Activated CD4-positive, alpha-beta memory T cell treated with anti-CD3 and anti-CD28 coated beads, Interleukin-2, amount 10 ng/mL, durations not matched to agents 7 days and 5 days (primary cell): ENCODE data around the gene FOXC2. TPM values are rescaled to one million over a fixed set of nuclear protein-coding genes. Genes with fewer than 3 reads are reported as not detected.

Experiments
- CTCF ChIA-PET: fragments of 350-600 bp; sonication (Branson Sonifier 250); formaldehyde crosslinking; loops from one replicate; lab custom pipeline; 2021; ENCODE audit warnings: antibody characterized with exemption, inconsistent platforms; lab: Charles Lee
- POLR2A ChIA-PET: fragments of 350-600 bp; sonication (Branson Sonifier 250); formaldehyde crosslinking; loops from one replicate; lab custom pipeline; 2021; ENCODE audit warnings: antibody characterized with exemption; lab: Charles Lee
- DNase-seq: peaks from one replicate; pipeline ENCODE4 v3.0.0-alpha.2; 2020
- H3K27ac Mint-ChIP-seq: one replicate; pipeline ENCODE4 v1.8.0; 2021; ENCODE audit warnings: mild to moderate bottlenecking, mixed read lengths
- H3K27me3 Mint-ChIP-seq: one replicate; pipeline ENCODE4 v1.8.0; 2021; ENCODE audit warnings: mixed read lengths
- H3K36me3 Mint-ChIP-seq: one replicate; pipeline ENCODE4 v1.8.0; 2021; ENCODE audit warnings: low read depth, mixed read lengths
- H3K4me1 Mint-ChIP-seq: one replicate; pipeline ENCODE4 v1.8.0; 2021; ENCODE audit warnings: mixed read lengths
- H3K4me3 Mint-ChIP-seq: one replicate; pipeline ENCODE4 v1.8.0; 2021; ENCODE audit warnings: mild to moderate bottlenecking, mixed read lengths
- H3K9me3 Mint-ChIP-seq: one replicate; pipeline ENCODE4 v1.8.0; 2021; ENCODE audit warnings: mixed read lengths
- total RNA-seq, 2 experiments: library from RNA; stranded (reverse); gene quantifications; one replicate each; pipeline ENCODE4 v1.2.3, GENCODE V29; 2021

The FOXC2 gene
- total RNA-seq, 2 experiments from 2014 or later: not detected

GRCh38 chr16:86614699-86615098 is 48.1 kb downstream of the FOXC2 start:
- POLR2A ChIA-PET: no interaction called here
- Mint-ChIP-seq H3K27me3 (peaks cover 4% of the 10 kb centered on the region), H3K4me1 (no peaks in the 10 kb centered on the region), H3K4me3 (no peak overlapping the region), H3K36me3 (no peaks in the 10 kb centered on the region), H3K9me3 (no peaks in the 10 kb centered on the region), H3K27ac (no peak overlapping the region)
- DNase-seq: no peak
- CTCF ChIA-PET: no interaction called here

DNA sequence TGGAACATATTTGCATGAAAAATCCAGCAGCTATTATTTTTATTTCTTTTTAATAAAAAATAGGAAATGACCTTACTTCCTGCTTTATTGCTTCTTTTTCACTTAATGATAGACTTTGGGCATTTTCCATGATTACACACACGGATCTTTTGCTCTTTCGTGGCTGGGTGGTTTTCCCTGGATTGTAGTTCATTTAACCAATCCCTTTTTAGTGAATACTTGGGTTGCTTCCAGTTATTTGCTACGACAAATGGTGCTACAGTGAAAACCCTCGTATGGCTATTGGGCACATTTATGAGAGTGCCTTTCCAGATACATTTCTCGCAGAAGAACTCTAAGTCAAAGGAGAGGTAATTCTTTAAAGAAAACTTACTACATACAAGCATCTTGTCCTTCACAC is 50.3 kb downstream of the FOXC2 start:
- peaks cover 6% of the 10 kb centered on the region for H3K27me3 Mint-ChIP-seq
- ChIA-PET POLR2A (no interaction called here), CTCF (no interaction called here)
- no peak overlapping the region for H3K4me3 Mint-ChIP-seq
- DNase-seq: no peak
- H3K27ac Mint-ChIP-seq: no peak overlapping the region
- no peaks in the 10 kb centered on the region for H3K4me1 Mint-ChIP-seq
- no peaks in the 10 kb centered on the region for H3K36me3 Mint-ChIP-seq
- no peaks in the 10 kb centered on the region for H3K9me3 Mint-ChIP-seq

GRCh38 chr16:86618431-86619238 is 52.0 kb downstream of the FOXC2 start:
- ChIA-PET CTCF (no interaction called here), POLR2A (no interaction called here)
- Mint-ChIP-seq H3K36me3 (no peaks in the 10 kb centered on the region), H3K4me3 (no peak overlapping the region), H3K27me3 (peaks cover 8% of the 10 kb centered on the region), H3K9me3 (no peaks in the 10 kb centered on the region), H3K4me1 (no peaks in the 10 kb centered on the region), H3K27ac (no peak overlapping the region)
- DNase-seq: no peak

Other genes with a start within 250 kb of the FOXC2 start
- not detected for gene FOXF1, start 56.3 kb upstream of the FOXC2 start, total RNA-seq
- 10 to 100 TPM; 22.2 TPM for gene MTHFSD, start 11.6 kb upstream of the FOXC2 start, total RNA-seq
- not detected for gene FOXL1, start 11.7 kb downstream of the FOXC2 start, total RNA-seq